HepG2 (cell line): Measurements from ENCODE around the gene TRIM54. TPM values are rescaled to one million over a fixed set of nuclear protein-coding genes. Genes with fewer than 3 reads are reported as not detected.

Experiments used
- HOXD1 ChIP-seq: sonication (generic); formaldehyde crosslinking; IDR thresholded peaks from 2 replicates; pipeline ENCODE4 v1.5.0; 2020; ENCODE audit warnings: missing genetic modification reagents
- POLR2AphosphoS2 ChIP-seq: IDR thresholded peaks from 2 replicates; pipeline ENCODE4 v1.6.1; 2011; ENCODE audit warnings: low read depth, low read length, improper control_type of control experiment
- SNAI1 ChIP-seq: sonication (generic); formaldehyde crosslinking; IDR thresholded peaks from 2 replicates; pipeline ENCODE4 v1.5.0; 2020; ENCODE audit warnings: mild to moderate bottlenecking, missing genetic modification reagents, borderline replicate concordance
- TGIF2 ChIP-seq: IDR thresholded peaks from 2 replicates; pipeline ENCODE4 v1.6.1; 2016; ENCODE audit warnings: control low read depth, missing compliant biosample characterization
- XBP1 ChIP-seq: sonication (generic); formaldehyde crosslinking; IDR thresholded peaks from 2 replicates; pipeline ENCODE4 v1.5.0; 2020; ENCODE audit warnings: missing genetic modification reagents
- ZFP37 ChIP-seq: sonication (generic); formaldehyde crosslinking; IDR thresholded peaks from 2 replicates; pipeline ENCODE4 v1.4.0; 2020; ENCODE audit warnings: missing genetic modification reagents, borderline replicate concordance
- ZKSCAN1 ChIP-seq: fragments of 150-350 bp; IDR thresholded peaks from 2 replicates; pipeline ENCODE4 v1.6.1; 2014; ENCODE audit warnings: low read length
- polyA plus RNA-seq, 8 experiments: library from polyadenylated mRNA; depleted of rRNA in 3 of 8; stranded (reverse) in 7 of 8; unstranded in 1 of 8; fragments of >200 nt; fragmentation: Illumina TruSeq in 4 of 8; extraction: Trizol in 4 of 8; gene quantifications; 2 replicates each; pipeline versions ENCODE4 v1.2.1 to v1.2.3, GENCODE V29; 2011 to 2016; ENCODE audit warnings: low read depth in 4 of 8, missing spikeins in 1 of 8, mixed read lengths in 1 of 8; ENCODE audit not compliant: insufficient read depth in 1 of 8
- total RNA-seq, 5 experiments: library from RNA; depleted of rRNA; stranded (reverse); fragments of >200 nt; fragmentation: Illumina TruSeq; extraction: Trizol; gene quantifications; 2 replicates each; pipeline ENCODE4 v1.2.3, GENCODE V29; 2016; ENCODE audit warnings: low read depth in 1 of 5
- TF ChIP-seq, protein P1 (sequence below): sonication (generic); formaldehyde crosslinking; IDR thresholded peaks from 2 replicates; pipeline ENCODE4 v1.4.0; 2020; ENCODE audit warnings: missing genetic modification reagents
- TF ChIP-seq, protein P2 (sequence below): sonication (generic); formaldehyde crosslinking; conservative IDR thresholded peaks from 2 replicates; pipeline ENCODE4 v1.8.0; 2022; ENCODE audit warnings: missing genetic modification reagents
- TF ChIP-seq, protein P3 (sequence below): sonication (generic); formaldehyde crosslinking; IDR thresholded peaks from 2 replicates; pipeline ENCODE4 v1.4.0; 2020; ENCODE audit warnings: mild to moderate bottlenecking, missing genetic modification reagents
- TF ChIP-seq, protein P4 (sequence below): sonication (generic); formaldehyde crosslinking; IDR thresholded peaks from 2 replicates; pipeline ENCODE4 v1.5.0; 2020; ENCODE audit warnings: mild to moderate bottlenecking, missing genetic modification reagents
- TF ChIP-seq, protein P5 (sequence below): sonication (generic); formaldehyde crosslinking; IDR thresholded peaks from 2 replicates; pipeline ENCODE4 v1.9.0; 2022; ENCODE audit warnings: missing genetic modification reagents, mild to moderate bottlenecking, borderline replicate concordance

TRIM54 gene
- total and polyA plus RNA-seq, 2 of the 13 experiments (the other 11 are each of a cell fraction or from before 2014, with no cell fraction given) = 0.07 to 0.13 TPM

DNA sequence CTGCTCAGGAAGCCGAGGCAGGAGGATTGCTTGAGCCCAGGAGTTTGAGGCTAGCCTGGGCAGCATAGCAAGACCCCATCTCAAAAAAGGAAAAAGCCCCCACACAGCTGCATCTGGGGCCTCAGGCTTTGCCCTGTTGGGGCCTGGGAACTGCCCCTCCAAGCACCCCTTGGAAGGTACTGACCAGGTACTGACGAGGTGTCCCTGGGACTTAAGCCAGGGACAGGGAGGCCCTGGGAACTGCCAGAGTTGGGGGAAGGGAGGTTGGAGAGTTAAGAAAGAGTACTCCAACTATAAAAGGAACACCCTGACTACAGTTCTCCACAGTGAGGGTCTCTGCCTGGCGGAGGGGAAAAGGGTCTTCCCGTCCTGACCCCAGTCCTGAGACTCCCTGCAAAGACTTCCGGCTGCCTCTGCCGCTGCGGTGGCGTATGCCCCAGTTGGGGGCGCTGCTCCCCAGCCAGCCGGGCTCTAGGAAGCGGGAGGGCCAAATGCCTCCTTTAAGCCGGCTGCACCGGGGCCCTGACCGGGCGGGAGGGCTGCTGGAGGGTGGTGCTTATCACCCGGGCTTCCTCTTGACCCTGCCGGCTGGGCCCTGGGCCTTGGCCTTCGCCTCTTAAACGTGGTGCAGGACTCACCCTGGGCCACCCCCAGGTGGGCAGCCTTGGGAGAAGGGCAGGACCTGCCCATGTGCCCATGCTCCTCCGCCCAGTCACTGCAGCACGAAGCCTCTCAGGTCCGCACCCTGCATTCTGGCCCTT is 32.2 kb upstream of the TRIM54 start (continued):
- no peak for TF ChIP-seq POLR2AphosphoS2
- TF ChIP-seq SNAI1 (CRISPR knock-in tag) = peak; percentile 37; the same call in 1 of the 2 replicates
- TF ChIP-seq, protein P1, sequence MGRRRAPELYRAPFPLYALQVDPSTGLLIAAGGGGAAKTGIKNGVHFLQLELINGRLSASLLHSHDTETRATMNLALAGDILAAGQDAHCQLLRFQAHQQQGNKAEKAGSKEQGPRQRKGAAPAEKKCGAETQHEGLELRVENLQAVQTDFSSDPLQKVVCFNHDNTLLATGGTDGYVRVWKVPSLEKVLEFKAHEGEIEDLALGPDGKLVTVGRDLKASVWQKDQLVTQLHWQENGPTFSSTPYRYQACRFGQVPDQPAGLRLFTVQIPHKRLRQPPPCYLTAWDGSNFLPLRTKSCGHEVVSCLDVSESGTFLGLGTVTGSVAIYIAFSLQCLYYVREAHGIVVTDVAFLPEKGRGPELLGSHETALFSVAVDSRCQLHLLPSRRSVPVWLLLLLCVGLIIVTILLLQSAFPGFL = no peak
- TF ChIP-seq ZFP37 (CRISPR knock-in tag) = no peak
- TF ChIP-seq XBP1 = no peak
- TF ChIP-seq, protein P2, sequence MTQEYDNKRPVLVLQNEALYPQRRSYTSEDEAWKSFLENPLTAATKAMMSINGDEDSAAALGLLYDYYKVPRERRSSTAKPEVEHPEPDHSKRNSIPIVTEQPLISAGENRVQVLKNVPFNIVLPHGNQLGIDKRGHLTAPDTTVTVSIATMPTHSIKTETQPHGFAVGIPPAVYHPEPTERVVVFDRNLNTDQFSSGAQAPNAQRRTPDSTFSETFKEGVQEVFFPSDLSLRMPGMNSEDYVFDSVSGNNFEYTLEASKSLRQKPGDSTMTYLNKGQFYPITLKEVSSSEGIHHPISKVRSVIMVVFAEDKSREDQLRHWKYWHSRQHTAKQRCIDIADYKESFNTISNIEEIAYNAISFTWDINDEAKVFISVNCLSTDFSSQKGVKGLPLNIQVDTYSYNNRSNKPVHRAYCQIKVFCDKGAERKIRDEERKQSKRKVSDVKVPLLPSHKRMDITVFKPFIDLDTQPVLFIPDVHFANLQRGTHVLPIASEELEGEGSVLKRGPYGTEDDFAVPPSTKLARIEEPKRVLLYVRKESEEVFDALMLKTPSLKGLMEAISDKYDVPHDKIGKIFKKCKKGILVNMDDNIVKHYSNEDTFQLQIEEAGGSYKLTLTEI (CRISPR knock-in tag) = no peak
- TF ChIP-seq TGIF2 = no peak
- no peak for TF ChIP-seq ZKSCAN1
- TF ChIP-seq, protein P3, sequence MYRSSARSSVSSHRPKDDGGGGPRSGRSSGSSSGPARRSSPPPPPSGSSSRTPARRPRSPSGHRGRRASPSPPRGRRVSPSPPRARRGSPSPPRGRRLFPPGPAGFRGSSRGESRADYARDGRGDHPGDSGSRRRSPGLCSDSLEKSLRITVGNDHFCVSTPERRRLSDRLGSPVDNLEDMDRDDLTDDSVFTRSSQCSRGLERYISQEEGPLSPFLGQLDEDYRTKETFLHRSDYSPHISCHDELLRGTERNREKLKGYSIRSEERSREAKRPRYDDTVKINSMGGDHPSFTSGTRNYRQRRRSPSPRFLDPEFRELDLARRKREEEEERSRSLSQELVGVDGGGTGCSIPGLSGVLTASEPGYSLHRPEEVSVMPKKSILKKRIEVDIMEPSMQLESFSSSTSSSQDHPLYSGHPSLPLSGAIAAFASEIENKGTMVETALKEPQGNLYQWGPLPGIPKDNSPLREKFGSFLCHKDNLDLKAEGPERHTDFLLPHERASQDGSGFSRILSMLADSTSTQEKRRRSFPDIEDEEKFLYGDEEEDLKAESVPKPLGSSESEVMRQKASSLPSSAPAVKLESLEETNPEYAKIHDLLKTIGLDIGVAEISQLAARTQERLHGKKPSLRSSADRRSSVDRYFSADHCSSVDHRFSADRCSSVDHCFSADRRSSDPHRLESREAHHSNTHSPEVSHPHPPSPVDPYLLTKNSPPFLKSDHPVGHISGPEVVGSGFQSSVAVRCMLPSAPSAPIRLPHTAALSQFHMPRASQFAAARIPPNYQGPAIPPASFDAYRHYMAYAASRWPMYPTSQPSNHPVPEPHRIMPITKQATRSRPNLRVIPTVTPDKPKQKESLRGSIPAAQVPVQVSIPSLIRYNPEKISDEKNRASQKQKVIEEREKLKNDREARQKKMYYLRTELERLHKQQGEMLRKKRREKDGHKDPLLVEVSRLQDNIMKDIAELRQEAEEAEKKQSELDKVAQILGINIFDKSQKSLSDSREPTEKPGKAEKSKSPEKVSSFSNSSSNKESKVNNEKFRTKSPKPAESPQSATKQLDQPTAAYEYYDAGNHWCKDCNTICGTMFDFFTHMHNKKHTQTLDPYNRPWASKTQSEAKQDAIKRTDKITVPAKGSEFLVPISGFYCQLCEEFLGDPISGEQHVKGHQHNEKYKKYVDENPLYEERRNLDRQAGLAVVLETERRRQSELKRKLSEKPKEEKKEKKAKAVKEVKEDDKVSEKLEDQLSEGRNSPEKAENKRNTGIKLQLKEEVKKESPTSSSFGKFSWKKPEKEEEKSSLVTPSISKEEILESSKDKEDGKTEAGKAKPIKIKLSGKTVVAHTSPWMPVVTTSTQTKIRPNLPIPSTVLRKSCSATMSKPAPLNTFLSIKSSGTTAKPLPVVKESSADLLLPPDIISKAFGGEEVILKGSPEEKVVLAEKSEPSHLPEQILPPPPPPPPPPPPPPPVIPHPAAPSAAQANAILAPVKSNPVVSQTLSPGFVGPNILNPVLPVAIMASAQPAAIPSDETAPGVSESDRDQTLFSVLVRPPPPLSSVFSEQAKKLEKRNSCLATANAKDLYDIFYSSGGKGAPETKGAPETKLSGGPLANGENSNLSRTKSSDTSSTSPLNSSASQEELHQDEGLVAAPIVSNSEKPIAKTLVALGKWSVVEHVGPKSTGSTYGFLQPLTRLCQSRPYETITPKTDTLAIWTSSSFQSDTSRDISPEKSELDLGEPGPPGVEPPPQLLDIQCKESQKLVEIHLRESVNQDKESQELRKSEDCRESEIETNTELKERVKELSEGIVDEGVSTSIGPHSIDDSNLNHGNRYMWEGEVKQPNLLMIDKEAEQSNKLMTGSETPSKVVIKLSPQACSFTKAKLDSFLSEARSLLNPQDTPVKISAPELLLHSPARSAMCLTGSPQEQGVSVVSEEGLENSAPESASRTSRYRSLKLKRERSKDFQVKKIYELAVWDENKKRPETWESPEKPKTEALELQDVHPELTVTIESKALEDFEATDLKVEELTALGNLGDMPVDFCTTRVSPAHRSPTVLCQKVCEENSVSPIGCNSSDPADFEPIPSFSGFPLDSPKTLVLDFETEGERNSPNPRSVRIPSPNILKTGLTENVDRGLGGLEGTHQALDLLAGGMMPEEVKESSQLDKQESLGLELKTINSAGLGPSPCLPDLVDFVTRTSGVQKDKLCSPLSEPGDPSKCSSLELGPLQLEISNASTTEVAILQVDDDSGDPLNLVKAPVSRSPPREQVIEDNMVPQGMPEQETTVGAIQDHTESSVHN (CRISPR knock-in tag) = no peak
- no peak for TF ChIP-seq HOXD1
- TF ChIP-seq, protein P4, sequence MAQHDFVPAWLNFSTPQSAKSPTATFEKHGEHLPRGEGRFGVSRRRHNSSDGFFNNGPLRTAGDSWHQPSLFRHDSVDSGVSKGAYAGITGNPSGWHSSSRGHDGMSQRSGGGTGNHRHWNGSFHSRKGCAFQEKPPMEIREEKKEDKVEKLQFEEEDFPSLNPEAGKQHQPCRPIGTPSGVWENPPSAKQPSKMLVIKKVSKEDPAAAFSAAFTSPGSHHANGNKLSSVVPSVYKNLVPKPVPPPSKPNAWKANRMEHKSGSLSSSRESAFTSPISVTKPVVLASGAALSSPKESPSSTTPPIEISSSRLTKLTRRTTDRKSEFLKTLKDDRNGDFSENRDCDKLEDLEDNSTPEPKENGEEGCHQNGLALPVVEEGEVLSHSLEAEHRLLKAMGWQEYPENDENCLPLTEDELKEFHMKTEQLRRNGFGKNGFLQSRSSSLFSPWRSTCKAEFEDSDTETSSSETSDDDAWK (CRISPR knock-in tag) = no peak
- TF ChIP-seq, protein P5, sequence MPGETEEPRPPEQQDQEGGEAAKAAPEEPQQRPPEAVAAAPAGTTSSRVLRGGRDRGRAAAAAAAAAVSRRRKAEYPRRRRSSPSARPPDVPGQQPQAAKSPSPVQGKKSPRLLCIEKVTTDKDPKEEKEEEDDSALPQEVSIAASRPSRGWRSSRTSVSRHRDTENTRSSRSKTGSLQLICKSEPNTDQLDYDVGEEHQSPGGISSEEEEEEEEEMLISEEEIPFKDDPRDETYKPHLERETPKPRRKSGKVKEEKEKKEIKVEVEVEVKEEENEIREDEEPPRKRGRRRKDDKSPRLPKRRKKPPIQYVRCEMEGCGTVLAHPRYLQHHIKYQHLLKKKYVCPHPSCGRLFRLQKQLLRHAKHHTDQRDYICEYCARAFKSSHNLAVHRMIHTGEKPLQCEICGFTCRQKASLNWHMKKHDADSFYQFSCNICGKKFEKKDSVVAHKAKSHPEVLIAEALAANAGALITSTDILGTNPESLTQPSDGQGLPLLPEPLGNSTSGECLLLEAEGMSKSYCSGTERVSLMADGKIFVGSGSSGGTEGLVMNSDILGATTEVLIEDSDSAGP (CRISPR knock-in tag) = peak; percentile 79
